Type B pancreatic cell (in vitro differentiated cells): ENCODE data around the gene ASCC3. TPM values are rescaled to one million over a fixed set of nuclear protein-coding genes. Genes with fewer than 3 reads are reported as not detected.

Experiments
- DNase-seq: peaks from one replicate; pipeline ENCODE4 v3.0.0; 2021; ENCODE audit warnings: mixed read lengths; ENCODE audit not compliant: unreplicated experiment; ENCODE audit errors: extremely low spot score
- H3K27ac Mint-ChIP-seq: 2 replicates; pipeline ENCODE4 v1.8.0; 2021; ENCODE audit warnings: mild to moderate bottlenecking, mixed read lengths
- H3K27me3 Mint-ChIP-seq: 2 replicates; pipeline ENCODE4 v1.8.0; 2021; ENCODE audit warnings: mixed read lengths
- H3K36me3 Mint-ChIP-seq: 2 replicates; pipeline ENCODE4 v1.8.0; 2021; ENCODE audit warnings: mixed read lengths
- H3K4me1 Mint-ChIP-seq: one replicate; pipeline ENCODE4 v1.8.0; 2021; ENCODE audit warnings: mixed read lengths; ENCODE audit not compliant: unreplicated experiment
- H3K4me3 Mint-ChIP-seq: 2 replicates; pipeline ENCODE4 v1.8.0; 2021; ENCODE audit warnings: mild to moderate bottlenecking, mixed read lengths
- H3K9me3 Mint-ChIP-seq: 2 replicates; pipeline ENCODE4 v1.8.0; 2021; ENCODE audit warnings: mixed read lengths
- total RNA-seq: library from RNA; stranded (reverse); gene quantifications from 2 replicates; pipeline ENCODE4 v1.2.1, GENCODE V29; 2021; ENCODE audit warnings: low replicate concordance
- TF ChIP-seq, protein P1 (sequence below): fragments of 200-600 bp; sonication (generic); conservative IDR thresholded peaks from 2 replicates; pipeline ENCODE4 v1.5.0; 2021; ENCODE audit warnings: antibody characterized with exemption, mild to moderate bottlenecking

Gene ASCC3
- total RNA-seq, 1 donor from 2014 or later = 51.2 TPM

DNA sequence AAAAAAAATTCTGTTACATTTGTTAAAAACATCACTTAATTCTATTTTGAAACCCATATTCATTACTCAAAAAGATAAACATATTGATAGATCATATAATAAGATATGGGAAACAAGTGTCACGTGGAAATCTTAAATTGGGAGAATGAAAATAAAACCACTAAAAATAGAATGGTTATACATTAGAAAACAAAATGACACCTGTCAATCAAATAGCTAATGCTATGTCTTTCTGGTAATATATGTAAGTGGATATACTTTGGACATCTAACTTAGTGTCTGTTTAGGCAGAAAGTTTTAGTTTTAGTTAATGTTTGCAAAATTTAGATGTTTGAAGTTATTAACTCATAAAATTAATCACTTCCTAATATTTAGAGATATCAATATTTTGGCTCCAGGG, 321.3 kb downstream of the ASCC3 start:
- H3K27ac Mint-ChIP-seq = no peak overlapping the region
- no peak for DNase-seq
- no peaks in the 10 kb centered on the region for H3K9me3 Mint-ChIP-seq
- no peak overlapping the region for H3K4me3 Mint-ChIP-seq
- peaks cover 6% of the 10 kb centered on the region for H3K4me1 Mint-ChIP-seq
- peaks cover 5% of the 10 kb centered on the region for H3K36me3 Mint-ChIP-seq
- TF ChIP-seq, protein P1, sequence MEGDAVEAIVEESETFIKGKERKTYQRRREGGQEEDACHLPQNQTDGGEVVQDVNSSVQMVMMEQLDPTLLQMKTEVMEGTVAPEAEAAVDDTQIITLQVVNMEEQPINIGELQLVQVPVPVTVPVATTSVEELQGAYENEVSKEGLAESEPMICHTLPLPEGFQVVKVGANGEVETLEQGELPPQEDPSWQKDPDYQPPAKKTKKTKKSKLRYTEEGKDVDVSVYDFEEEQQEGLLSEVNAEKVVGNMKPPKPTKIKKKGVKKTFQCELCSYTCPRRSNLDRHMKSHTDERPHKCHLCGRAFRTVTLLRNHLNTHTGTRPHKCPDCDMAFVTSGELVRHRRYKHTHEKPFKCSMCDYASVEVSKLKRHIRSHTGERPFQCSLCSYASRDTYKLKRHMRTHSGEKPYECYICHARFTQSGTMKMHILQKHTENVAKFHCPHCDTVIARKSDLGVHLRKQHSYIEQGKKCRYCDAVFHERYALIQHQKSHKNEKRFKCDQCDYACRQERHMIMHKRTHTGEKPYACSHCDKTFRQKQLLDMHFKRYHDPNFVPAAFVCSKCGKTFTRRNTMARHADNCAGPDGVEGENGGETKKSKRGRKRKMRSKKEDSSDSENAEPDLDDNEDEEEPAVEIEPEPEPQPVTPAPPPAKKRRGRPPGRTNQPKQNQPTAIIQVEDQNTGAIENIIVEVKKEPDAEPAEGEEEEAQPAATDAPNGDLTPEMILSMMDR = no peak
- H3K27me3 Mint-ChIP-seq = no peaks in the 10 kb centered on the region

DNA sequence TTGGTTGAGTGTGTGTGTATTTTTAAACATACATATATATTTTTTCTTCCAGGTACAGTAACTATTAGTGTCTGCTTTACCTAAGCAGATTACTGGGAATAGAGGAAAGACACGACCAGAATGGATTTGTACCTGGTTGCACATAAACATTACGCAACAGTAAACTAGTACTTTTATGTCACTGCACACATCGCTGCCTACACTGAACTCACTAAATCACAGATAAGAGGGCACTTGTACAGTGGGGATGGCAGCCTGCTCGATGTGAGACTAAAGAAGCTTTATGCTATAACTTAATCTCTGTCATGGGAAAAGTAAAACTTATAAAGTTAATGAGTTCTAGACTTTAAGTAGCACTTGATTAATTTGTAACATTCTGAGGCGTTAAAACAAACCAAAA, 326.9 kb downstream of the ASCC3 start:
- no peak overlapping the region for H3K27ac Mint-ChIP-seq
- H3K4me3 Mint-ChIP-seq = no peak overlapping the region
- TF ChIP-seq, protein P1 = no peak

DNA sequence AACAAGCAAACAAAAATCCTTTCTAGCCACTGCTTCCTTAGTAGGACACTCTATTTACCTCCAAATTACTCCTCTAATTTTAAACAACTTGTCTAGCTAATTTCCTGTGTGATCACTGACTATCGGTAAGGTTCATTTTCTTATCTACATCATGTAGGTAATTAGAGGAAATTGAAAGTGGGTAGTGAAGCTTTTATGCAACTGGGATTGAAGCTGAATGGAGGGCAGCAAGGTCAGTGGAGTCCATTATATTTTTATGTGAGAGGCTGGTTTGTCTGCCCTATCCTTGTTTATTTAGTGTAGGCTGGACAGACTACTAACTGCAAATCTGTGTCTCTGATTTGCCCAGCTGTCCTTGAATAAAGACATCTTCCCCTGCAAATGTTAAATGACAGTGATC, 327.9 kb downstream of the ASCC3 start:
- Mint-ChIP-seq H3K9me3 (no peaks in the 10 kb centered on the region), H3K36me3 (peaks cover 5% of the 10 kb centered on the region), H3K27ac (no peak overlapping the region), H3K4me3 (no peak overlapping the region), H3K27me3 (no peaks in the 10 kb centered on the region), H3K4me1 (peaks cover 14% of the 10 kb centered on the region)
- no peak for DNase-seq
- TF ChIP-seq, protein P1 = no peak

More for the DNA sequence above, 326.9 kb downstream of the ASCC3 start:
- Mint-ChIP-seq H3K4me1 (peaks cover 14% of the 10 kb centered on the region), H3K36me3 (peaks cover 5% of the 10 kb centered on the region), H3K9me3 (no peaks in the 10 kb centered on the region), H3K27me3 (no peaks in the 10 kb centered on the region)
- no peak for DNase-seq

DNA sequence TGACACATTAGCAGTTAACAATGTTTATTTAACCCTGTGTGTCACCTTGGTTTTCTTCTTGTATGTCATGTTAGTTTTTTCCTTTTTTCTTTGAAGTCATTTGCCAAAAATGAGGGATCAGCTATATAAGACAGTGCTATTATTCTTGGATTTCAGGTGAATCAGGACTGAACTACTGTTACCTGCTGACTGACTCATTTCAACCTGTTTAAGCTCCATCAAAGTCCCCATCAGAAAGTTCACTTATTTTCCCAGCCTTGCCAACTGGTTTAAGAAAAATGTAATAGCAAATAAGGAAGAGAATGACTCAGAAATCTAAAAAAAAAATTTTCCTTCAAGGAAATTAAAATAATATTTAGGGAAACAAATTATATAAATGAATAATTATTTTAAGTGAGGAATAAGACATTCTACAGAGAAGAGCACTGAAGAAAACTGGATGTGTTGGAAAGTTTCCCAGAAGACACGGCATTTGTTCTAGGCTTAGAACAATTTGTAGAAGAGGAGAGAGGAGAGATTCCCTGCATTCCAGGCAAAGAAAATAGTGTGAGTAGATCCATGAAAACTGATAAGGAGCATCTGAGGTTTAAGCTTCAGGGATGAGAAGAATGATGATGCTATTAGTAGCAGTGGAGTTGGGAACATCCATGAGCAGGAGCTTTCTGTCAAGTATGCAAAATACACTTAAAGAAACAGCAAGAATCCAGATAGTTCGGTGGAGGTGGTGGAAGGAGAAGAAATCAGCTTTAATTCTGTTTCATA, 331.5 kb downstream of the ASCC3 start:
- Mint-ChIP-seq H3K9me3 (no peaks in the 10 kb centered on the region), H3K4me3 (no peak overlapping the region), H3K27ac (no peak overlapping the region), H3K4me1 (peaks cover 14% of the 10 kb centered on the region), H3K36me3 (no peaks in the 10 kb centered on the region), H3K27me3 (no peaks in the 10 kb centered on the region)
- TF ChIP-seq, protein P1 = no peak
- DNase-seq = no peak

GRCh38 chr6:100538086-100538485, 343.0 kb downstream of the ASCC3 start:
- Mint-ChIP-seq H3K4me3 (no peak overlapping the region), H3K9me3 (no peaks in the 10 kb centered on the region), H3K27ac (no peak overlapping the region), H3K4me1 (peaks cover 3% of the 10 kb centered on the region), H3K36me3 (peaks cover 12% of the 10 kb centered on the region), H3K27me3 (no peaks in the 10 kb centered on the region)
- TF ChIP-seq, protein P1 = no peak
- no peak for DNase-seq
